ENCODE results near the gene SEMA4D.

DNA sequence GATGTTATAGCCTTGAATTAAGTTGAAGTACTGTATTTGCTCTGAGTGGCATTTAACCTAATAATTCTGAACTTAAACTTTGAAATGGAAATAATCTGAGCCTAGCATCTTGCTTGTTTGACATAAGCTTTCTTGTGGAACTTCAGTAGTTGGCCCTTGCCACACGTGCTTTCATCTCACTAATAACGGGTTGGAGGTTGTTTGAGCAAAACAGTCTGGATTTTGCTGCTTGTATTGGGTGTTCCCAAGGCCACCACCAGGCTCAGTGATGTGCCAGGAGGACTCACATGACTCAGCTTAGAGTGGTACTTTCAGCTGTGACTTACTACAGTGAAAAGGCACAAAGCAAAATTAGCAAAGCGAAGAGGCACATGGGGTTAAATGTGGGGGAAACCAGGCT is 143.9 kb downstream of the SEMA4D start:
- no peak for TF ChIP-seq POLR2A (IDR thresholded peaks at IDR 0.05; ENCODE audit: low read length)
- no peak for TF ChIP-seq GATA1 (IDR thresholded peaks at IDR 0.05; ENCODE audit: low read depth, low read length)

Measured in erythroblast (primary cell).